K562 (cell line): Measurements from ENCODE around the gene FGFR1OP2. TPM values are rescaled to one million over a fixed set of nuclear protein-coding genes. Genes with fewer than 3 reads are reported as not detected.

Experiments used
- ATAC-seq: fragments of 200-7000 bp; cut with Tn5 transposase; 3 replicates; pipeline ENCODE4 v1.9.1; 2020; ENCODE audit warnings: moderate library complexity
- BruUV-seq: library from RNA; stranded (reverse); fragments of 400-500 nt; replicated peaks from 2 replicates; lab custom pipeline; 2021; lab: Mats Ljungman, UMichigan
- CTCF ChIA-PET: fragments of 300-600 bp; formaldehyde crosslinking; extraction: SDS; loops from one replicate; lab custom pipeline; 2021; ENCODE audit warnings: low intra/inter-chr PET ratio; lab: Yijun Ruan, JAX
- POLR2A ChIA-PET: fragments of 300-600, 350-650 bp; sonication (Branson Sonifier 250); formaldehyde crosslinking; extraction: SDS; loops from one replicate; lab custom pipeline; 2021; ENCODE audit warnings: antibody characterized with exemption, inconsistent platforms; lab: Yijun Ruan, JAX
- DNase-seq, 4 experiments: peaks; one replicate each; pipeline versions ENCODE4 v3.0.0 to v3.0.0-alpha.2; 2011 to 2018; ENCODE audit warnings: low spot score in 3 of 4, mixed read lengths in 3 of 4; ENCODE audit errors: extremely low read depth in 1 of 4
- FAIRE-seq: peaks from 2 replicates; lab custom pipeline; 2011; peaks lifted over from hg19 to GRCh38; lab: Jason Lieb, UNC
- H2AFZ ChIP-seq: 2 replicates; pipeline ENCODE4 v1.6.0; 2011; ENCODE audit warnings: low read depth, low read length, control low read depth, inconsistent platforms
- H3K27ac ChIP-seq: fragments of 200-600 bp; 3 replicates; pipeline ENCODE4 v1.8.0; 2011; ENCODE audit warnings: low read depth, mild to moderate bottlenecking, control low read depth, inconsistent platforms, low read length, moderate library complexity, mixed read lengths; ENCODE audit errors: extremely low read depth
- H3K27me3 ChIP-seq, 2 experiments: fragments of 300-600 bp in 1 of 2; 2 replicates in 1 of 2; 3 replicates in 1 of 2; pipeline versions ENCODE4 v1.6.0 to v1.8.0; 2011; ENCODE audit warnings: inconsistent platforms in 2 of 2, low read length in 2 of 2, mild to moderate bottlenecking in 1 of 2, mixed read lengths in 1 of 2, moderate library complexity in 1 of 2; ENCODE audit not compliant: control insufficient read depth in 2 of 2, insufficient read depth in 2 of 2
- H3K36me3 ChIP-seq: fragments of 300-600 bp; 3 replicates; pipeline ENCODE4 v1.8.0; 2011; ENCODE audit warnings: mild to moderate bottlenecking, low read length, inconsistent platforms; ENCODE audit not compliant: control insufficient read depth, insufficient read depth
- H3K4me1 ChIP-seq, 2 experiments: fragments of 200-600 bp in 1 of 2; replicated peaks in 1 of 2; 2 replicates in 1 of 2; 3 replicates in 1 of 2; pipeline versions ENCODE4 v1.5.1 to v1.8.0; 2011; ENCODE audit warnings: inconsistent platforms in 2 of 2, low read length in 2 of 2, mild to moderate bottlenecking in 1 of 2, mixed read lengths in 1 of 2, moderate library complexity in 1 of 2; ENCODE audit not compliant: control insufficient read depth in 2 of 2, insufficient read depth in 2 of 2
- H3K4me2 ChIP-seq: 2 replicates; pipeline ENCODE4 v1.6.1; 2011; ENCODE audit warnings: low read length, control low read depth, inconsistent platforms, mixed read lengths; ENCODE audit not compliant: insufficient read depth
- H3K4me3 ChIP-seq: fragments of 200-600 bp; sonication (generic), shearing (Covaris generic); 2 replicates; pipeline ENCODE4 v1.5.1; 2016; ENCODE audit warnings: control low read depth, inconsistent platforms
- H3K79me2 ChIP-seq: fragments of 200-600 bp; 3 replicates; pipeline ENCODE4 v1.8.0; 2011; ENCODE audit warnings: low read length, inconsistent platforms; ENCODE audit not compliant: control insufficient read depth, insufficient read depth
- H3K9ac ChIP-seq, 2 experiments: 2 replicates each; pipeline versions ENCODE4 v1.6.0 to v1.6.1; 2011; ENCODE audit warnings: low read depth in 2 of 2, low read length in 2 of 2, control low read depth in 1 of 2, inconsistent platforms in 1 of 2, mild to moderate bottlenecking in 1 of 2, mixed read lengths in 1 of 2; ENCODE audit not compliant: insufficient read depth in 1 of 2
- H3K9me1 ChIP-seq: one replicate; pipeline ENCODE4 v1.6.0; 2011; ENCODE audit warnings: inconsistent platforms, mild to moderate bottlenecking, low read length, moderate library complexity; ENCODE audit not compliant: control insufficient read depth, insufficient read depth
- H3K9me3 ChIP-seq: replicated peaks from 2 replicates; pipeline ENCODE4 v1.5.1; 2011; ENCODE audit warnings: low read depth, low read length, inconsistent platforms; ENCODE audit not compliant: control insufficient read depth, insufficient read depth
- H4K20me1 ChIP-seq: replicated peaks from 2 replicates; pipeline ENCODE4 v1.6.1; 2011; ENCODE audit warnings: low read length, inconsistent platforms, mixed read lengths; ENCODE audit not compliant: control insufficient read depth, insufficient read depth
- CBX1 ChIP-seq: sonication (generic); IDR thresholded peaks from 2 replicates; pipeline ENCODE4 v1.6.1; 2016; ENCODE audit warnings: antibody characterized with exemption, low read depth, mild to moderate bottlenecking
- FOXK2 ChIP-seq, 2 experiments: fragments of 450-650 bp; IDR thresholded peaks in 1 of 2; conservative IDR thresholded peaks in 1 of 2; 2 replicates each; pipeline ENCODE4 v1.6.1; 2016; ENCODE audit warnings: low read depth in 2 of 2, mild to moderate bottlenecking in 1 of 2
- MNT ChIP-seq, 2 experiments: fragments of 450-650 bp; conservative IDR thresholded peaks; 2 replicates each; pipeline ENCODE4 v1.6.1; 2017; ENCODE audit warnings: mild to moderate bottlenecking in 2 of 2, moderate library complexity in 2 of 2
- MXI1 ChIP-seq: IDR thresholded peaks from 2 replicates; pipeline ENCODE4 v1.6.1; 2011; ENCODE audit warnings: low read depth, mild to moderate bottlenecking, improper control_type of control experiment, low read length
- SPI1 ChIP-seq: IDR thresholded peaks from 2 replicates; pipeline ENCODE4 v1.6.1; 2011; ENCODE audit warnings: low read depth, low read length, control low read depth, borderline replicate concordance
- THRB ChIP-seq: fragments of 450-650 bp; formaldehyde crosslinking; conservative IDR thresholded peaks from 2 replicates; pipeline ENCODE4 v1.4.0; 2022; ENCODE audit warnings: mild to moderate bottlenecking, missing genetic modification characterization
- TRIM24 ChIP-seq, 2 experiments: fragments of 450-650 bp; IDR thresholded peaks; 2 replicates each; pipeline ENCODE4 v1.6.1; 2016
- ZKSCAN3 ChIP-seq: fragments of 250-450 bp; sonication (Bioruptor Pico); IDR thresholded peaks from 2 replicates; pipeline ENCODE4 v1.4.0; 2020
- ZNF316 ChIP-seq: fragments of 450-650 bp; IDR thresholded peaks from 2 replicates; pipeline ENCODE4 v1.6.1; 2016
- ZNF583 ChIP-seq: fragments of 250-450 bp; sonication (Bioruptor Pico); IDR thresholded peaks from 2 replicates; pipeline ENCODE4 v1.4.0; 2020
- WGBS: fragments of 100-300 bp; shearing (Covaris generic); methylation state at CpG from one replicate; pipeline ENCODE4 v1.1.6; 2016; ENCODE audit warnings: low coverage, mixed read lengths; ENCODE audit not compliant: insufficient coverage; ENCODE audit errors: missing lambda C conversion rate; 5-methylcytosine and 5-hydroxymethylcytosine counted together
- in situ Hi-C: fragments of 300-500 bp; cut with MboI; formaldehyde crosslinking; loops from 4 replicates; pipeline ENCODE4 v1.15.0; 2018; ENCODE audit warnings: inconsistent platforms, mixed read lengths
- intact Hi-C: fragments of 100-400 bp; cut with micrococcal nuclease; formaldehyde crosslinking; loops from 2 replicates; pipeline ENCODE4 v1.14.2; 2022
- polyA plus RNA-seq, 8 experiments: library from polyadenylated mRNA; depleted of rRNA in 4 of 8; stranded (reverse) in 5 of 8; unstranded in 3 of 8; fragments of >200 nt; fragmentation: Nextera tagmentation in 2 of 8; fragmentation: Illumina TruSeq in 1 of 8; extraction: Ambion mirVana in 2 of 8; extraction: Trizol in 1 of 8; gene quantifications; 2 replicates each; pipeline versions ENCODE4 v1.2.1 to v1.2.3, GENCODE V29; 2011 to 2014; ENCODE audit warnings: inconsistent platforms in 1 of 8, missing spikeins in 1 of 8
- total RNA-seq, 7 experiments: library from RNA; depleted of rRNA in 6 of 7; stranded (reverse); fragments of >200 nt in 6 of 7; fragmentation: Illumina TruSeq in 2 of 7; extraction: Trizol in 2 of 7; gene quantifications; 2 replicates each; pipeline versions ENCODE4 v1.2.1 to v1.2.3, GENCODE V29; 2011 to 2021; ENCODE audit warnings: low replicate concordance in 1 of 7
- TF ChIP-seq, protein P1 (sequence below), 2 experiments: fragments of 250-450 bp in 1 of 2; fragments of 450-650 bp in 1 of 2; sonication (Bioruptor Pico) in 1 of 2; IDR thresholded peaks; 2 replicates each; pipeline versions ENCODE4 v1.6.1 to v1.8.0; 2016 to 2021; ENCODE audit warnings: mild to moderate bottlenecking in 2 of 2, moderate library complexity in 2 of 2, missing compliant biosample characterization in 1 of 2, missing genetic modification characterization in 1 of 2
- TF ChIP-seq, protein P2 (sequence below): fragments of 250-450 bp; sonication (Bioruptor Pico); IDR thresholded peaks from 2 replicates; pipeline ENCODE4 v1.4.0; 2020

Gene FGFR1OP2
- total and polyA plus RNA-seq, 9 of the 15 experiments (the other 6 are each of a cell fraction or from before 2014, with no cell fraction given), result 31.6 to 49.0 (median 37.1) TPM

GRCh38 chr12:26939192-26939832 is 1.0 kb downstream of the FGFR1OP2 start:
- DNase-seq (peak in 1 of 4 experiments; percentile 37), ATAC-seq (peak; percentile 30), FAIRE-seq (peak; percentile 32)
- 0 out of 2 replicates have a peak, but pooled peaks cover 5% of the 10 kb centered on the region for H4K20me1 ChIP-seq
- intact Hi-C loops (no loop called here), in situ Hi-C loops (loop anchor here (5.0 kb wide), 1 partner anchor 73 kb away; the partner anchor contains the start of gene TM7SF3)
- H3K36me3 ChIP-seq, result peaks cover 11% of the 10 kb centered on the region; the same call in 2 of the 3 replicates
- TSS peak; percentile 49 for BruUV-seq
- ChIA-PET POLR2A (no interaction called here), CTCF (no interaction called here)
- peak overlapping the region; percentile 98 for H3K4me2 ChIP-seq
- no peaks in the 10 kb centered on the region for H3K9me3 ChIP-seq
- peak overlapping the region; percentile 94 to 95 for H3K9ac ChIP-seq
- peak overlapping the region; percentile 95 for H3K27ac ChIP-seq
- peak overlapping the region; percentile 94; the same call in 1 of the 2 replicates for H2AFZ ChIP-seq
- no peaks in the 10 kb centered on the region for H3K9me1 ChIP-seq
- peaks cover 0 to 28% of the 10 kb centered on the region in 2 experiments; a peak in 3 of 5 replicates for H3K4me1 ChIP-seq
- peaks cover 96% of the 10 kb centered on the region for H3K79me2 ChIP-seq
- WGBS, result 0% methylated on average over 9 of the region's 9 CpGs
- peak overlapping the region; percentile 84 for H3K4me3 ChIP-seq
- no peaks in the 10 kb centered on the region for H3K27me3 ChIP-seq
- TF ChIP-seq SPI1 (0 out of 2 replicates have a peak, but pooled peaks have one; percentile 34), ZKSCAN3 (CRISPR knock-in tag) (no peak), ZNF316 (peak; percentile 62), MXI1 (0 out of 2 replicates have a peak, but pooled peaks have one; percentile 30), ZNF583 (CRISPR knock-in tag) (0 out of 2 replicates have a peak, but pooled peaks have one; percentile 48), THRB (CRISPR knock-in tag) (no peak), TRIM24 (IDR thresholded peaks at IDR 0.05) (no peak), FOXK2 (conservative IDR thresholded peaks at IDR 0.05 in 1 of 2, IDR thresholded peaks at IDR 0.05 in 1 of 2; ENCODE audit: low read depth in 2 of 2) (peak in 1 of 2 experiments; percentile 78; a peak in 2 of 4 replicates), CBX1 (no peak), MNT (conservative IDR thresholded peaks at IDR 0.05) (peak; percentile 51 to 69; a peak in 3 of 4 replicates)
- TF ChIP-seq, protein P1, sequence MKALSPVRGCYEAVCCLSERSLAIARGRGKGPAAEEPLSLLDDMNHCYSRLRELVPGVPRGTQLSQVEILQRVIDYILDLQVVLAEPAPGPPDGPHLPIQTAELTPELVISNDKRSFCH (CRISPR knock-in tag; IDR thresholded peaks at IDR 0.05), result no peak
- TF ChIP-seq, protein P1 (tag; IDR thresholded peaks at IDR 0.05), result no peak
- TF ChIP-seq, protein P2, sequence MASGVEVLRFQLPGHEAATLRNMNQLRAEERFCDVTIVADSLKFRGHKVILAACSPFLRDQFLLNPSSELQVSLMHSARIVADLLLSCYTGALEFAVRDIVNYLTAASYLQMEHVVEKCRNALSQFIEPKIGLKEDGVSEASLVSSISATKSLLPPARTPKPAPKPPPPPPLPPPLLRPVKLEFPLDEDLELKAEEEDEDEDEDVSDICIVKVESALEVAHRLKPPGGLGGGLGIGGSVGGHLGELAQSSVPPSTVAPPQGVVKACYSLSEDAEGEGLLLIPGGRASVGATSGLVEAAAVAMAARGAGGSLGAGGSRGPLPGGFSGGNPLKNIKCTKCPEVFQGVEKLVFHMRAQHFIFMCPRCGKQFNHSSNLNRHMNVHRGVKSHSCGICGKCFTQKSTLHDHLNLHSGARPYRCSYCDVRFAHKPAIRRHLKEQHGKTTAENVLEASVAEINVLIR (CRISPR knock-in tag), result no peak
